ENCODE measurements around the gene TPM1. TPM values are rescaled to one million over a fixed set of nuclear protein-coding genes. Genes with fewer than 3 reads are reported as not detected.

Gene TPM1
- total and polyA plus RNA-seq, 8 donors: 230 to 2,605 (median 783) TPM

DNA sequence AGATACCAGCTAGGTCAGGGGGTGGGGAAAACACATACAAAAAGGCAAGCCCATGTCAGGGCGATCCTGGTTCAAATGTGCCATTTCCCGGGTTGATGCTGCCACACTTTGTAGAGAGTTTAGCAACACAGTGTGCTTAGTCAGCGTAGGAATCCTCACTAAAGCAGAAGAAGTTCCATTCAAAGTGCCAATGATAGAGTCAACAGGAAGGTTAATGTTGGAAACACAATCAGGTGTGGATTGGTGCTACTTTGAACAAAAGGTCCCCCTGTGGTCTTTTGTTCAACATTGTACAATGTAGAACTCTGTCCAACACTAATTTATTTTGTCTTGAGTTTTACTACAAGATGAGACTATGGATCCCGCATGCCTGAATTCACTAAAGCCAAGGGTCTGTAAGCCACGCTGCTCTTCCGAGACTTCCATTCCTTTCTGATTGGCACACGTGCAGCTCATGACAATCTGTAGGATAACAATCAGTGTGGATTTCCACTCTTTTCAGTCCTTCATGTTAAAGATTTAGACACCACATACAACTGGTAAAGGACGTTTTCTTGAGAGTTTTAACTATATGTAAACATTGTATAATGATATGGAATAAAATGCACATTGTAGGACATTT lies 28.9 kb downstream of the TPM1 start:
- H3K4me3 ChIP-seq: no peak overlapping the region
- H3K36me3 ChIP-seq: peaks cover 22 to 54% (median 51%) of the 10 kb centered on the region in 4 donors
- H3K4me1 ChIP-seq: peaks cover 5 to 68% (median 36%) of the 10 kb centered on the region in 4 donors
- 68 to 86% (median 75%) methylated on average over 8 of the region's 8 CpGs for WGBS, 5 donors
- no peak for DNase-seq
- no peaks in the 10 kb centered on the region for H3K9me3 ChIP-seq
- intact Hi-C loops (cut with DNase I; ENCODE audit: low total_unique reads): no loop called here
- TF ChIP-seq POLR2AphosphoS5 (IDR thresholded peaks at IDR 0.05) (no peak), CTCF (IDR thresholded peaks at IDR 0.05) (no peak)
- no peak overlapping the region for H3K27ac ChIP-seq
- H3K27me3 ChIP-seq: no peaks in the 10 kb centered on the region

- 64 to 83% (median 72%) methylated on average over 3 of the region's 3 CpGs for WGBS, 5 donors
- Histone ChIP-seq H3K27me3 (no peaks in the 10 kb centered on the region), H3K4me3 (no peak overlapping the region), H3K4me1 (peaks cover 5 to 73% (median 33%) of the 10 kb centered on the region in 4 donors), H3K27ac (peak overlapping the region in 1 of 5 donors; percentile 63), H3K36me3 (peaks cover 22 to 47% (median 46%) of the 10 kb centered on the region in 4 donors), H3K9me3 (no peaks in the 10 kb centered on the region)
- TF ChIP-seq POLR2A (IDR thresholded peaks at IDR 0.05): no peak
- no peak for TF ChIP-seq EP300 (IDR thresholded peaks at IDR 0.05)
- TF ChIP-seq POLR2AphosphoS5 (IDR thresholded peaks at IDR 0.05): no peak
- no peak for TF ChIP-seq CTCF (IDR thresholded peaks at IDR 0.05)
- intact Hi-C loops (cut with DNase I; ENCODE audit: low total_unique reads): no loop called here
- DNase-seq: no peak
These were observed 29.6 kb downstream of the TPM1 start for GRCh38 chr15:63072023-63072650.

- H3K4me3 ChIP-seq: no peak overlapping the region
- H3K27ac ChIP-seq: peak overlapping the region in 4 of 5 donors; percentile 36 to 63 (median 49)
- no peaks in the 10 kb centered on the region for H3K27me3 ChIP-seq
- peaks cover 5 to 66% (median 30%) of the 10 kb centered on the region in 4 donors for H3K4me1 ChIP-seq
- TF ChIP-seq POLR2AphosphoS5 (IDR thresholded peaks at IDR 0.05) (no peak), CTCF (IDR thresholded peaks at IDR 0.05) (no peak), EP300 (IDR thresholded peaks at IDR 0.05) (no peak), POLR2A (IDR thresholded peaks at IDR 0.05) (no peak)
- intact Hi-C loops (cut with DNase I; ENCODE audit: low total_unique reads): no loop called here
- no peak for DNase-seq
- peaks cover 22 to 40% (median 39%) of the 10 kb centered on the region in 4 donors for H3K36me3 ChIP-seq
- H3K9me3 ChIP-seq: no peaks in the 10 kb centered on the region
- 74 to 92% (median 83%) methylated on average over 9 of the region's 9 CpGs for WGBS, 5 donors
These were observed 30.3 kb downstream of the TPM1 start for GRCh38 chr15:63072809-63073277.

- 35 to 51% (median 37%) methylated on average over 9 of the region's 9 CpGs for WGBS, 5 donors
- H3K4me3 ChIP-seq: no peak overlapping the region
- intact Hi-C loops (cut with DNase I; ENCODE audit: low total_unique reads): no loop called here
- peaks cover 16 to 32% (median 31%) of the 10 kb centered on the region in 4 donors for H3K36me3 ChIP-seq
- peaks cover 5 to 63% (median 28%) of the 10 kb centered on the region in 4 donors for H3K4me1 ChIP-seq
- no peak for DNase-seq
- peak overlapping the region in 4 of 5 donors; percentile 36 to 63 (median 49) for H3K27ac ChIP-seq
- H3K9me3 ChIP-seq: no peaks in the 10 kb centered on the region
- no peak for TF ChIP-seq EP300 (IDR thresholded peaks at IDR 0.05)
- TF ChIP-seq POLR2AphosphoS5 (IDR thresholded peaks at IDR 0.05): peak in 1 of 3 donors; percentile 38
- no peak for TF ChIP-seq CTCF (IDR thresholded peaks at IDR 0.05)
- no peak for TF ChIP-seq POLR2A (IDR thresholded peaks at IDR 0.05)
- no peaks in the 10 kb centered on the region for H3K27me3 ChIP-seq
These were observed 31.1 kb downstream of the TPM1 start for GRCh38 chr15:63073497-63074172.
